Astrocyte of the hippocampus (primary cell): Measurements from ENCODE around the gene CD19.
"Not testable (repeated sequence)": the region's sequence is repeated elsewhere in the genome, so short reads cannot be mapped to it uniquely, and the experiment has no call there.

Source experiments
- DNase-seq: peaks from one replicate; pipeline ENCODE4 v3.0.0; 2011; ENCODE audit warnings: low read depth, low spot score

CD19 gene

DNA sequence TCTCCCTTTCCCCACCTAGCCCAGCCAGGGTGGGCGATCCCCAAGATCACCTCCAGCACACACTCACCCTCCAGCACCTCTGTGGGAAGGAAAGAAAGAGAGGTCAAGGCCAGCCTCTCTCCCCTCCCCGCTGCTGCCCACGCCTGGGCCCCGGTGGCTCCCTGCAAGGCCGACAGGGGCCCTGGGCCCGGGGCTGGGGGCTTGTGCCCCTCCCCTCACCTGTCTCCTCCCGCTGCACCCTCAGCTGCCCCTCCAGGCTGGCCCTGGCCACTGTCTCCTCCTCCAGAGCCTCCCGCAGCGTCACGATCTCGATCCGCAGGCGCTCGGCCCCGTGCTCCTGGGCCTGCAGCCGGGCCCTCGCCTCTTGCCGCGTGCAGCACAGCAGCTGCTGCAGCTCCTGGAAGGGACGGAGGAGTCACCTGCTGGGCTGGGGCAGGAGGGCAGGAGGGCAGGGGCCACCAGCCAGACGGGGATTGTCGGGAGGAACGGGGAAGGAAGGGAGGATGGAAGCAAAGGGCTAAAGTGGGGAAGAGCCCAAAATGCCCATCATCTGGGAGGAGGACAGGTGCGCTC lies 25.9 kb upstream of the CD19 start:
- DNase-seq, result no peak

- DNase-seq, result no peak
Observed at GRCh38 chr16:28910086-28911031, 21.4 kb upstream of the CD19 start.

DNA sequence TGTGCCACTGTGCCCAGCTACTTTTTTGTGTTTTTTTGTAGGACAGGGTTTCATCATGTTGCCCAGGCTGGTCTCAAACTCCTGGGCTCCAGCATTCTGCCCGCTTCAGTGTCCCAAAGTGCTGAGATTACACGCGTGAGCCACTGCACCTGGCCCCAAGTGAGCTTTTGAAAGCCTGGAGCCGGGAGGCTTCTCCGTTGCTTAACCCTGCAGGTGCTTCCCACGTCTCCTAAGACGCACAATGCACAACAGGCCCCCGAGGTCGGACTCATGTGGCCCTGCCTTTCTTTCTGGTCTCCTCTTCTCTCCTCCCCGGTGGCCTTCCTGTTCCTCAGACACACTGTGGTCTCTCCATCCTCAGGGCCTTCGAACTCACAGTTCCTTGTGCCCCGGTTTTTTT lies 19.2 kb upstream of the CD19 start:
- no peak for DNase-seq

- no peak for DNase-seq
Observed at GRCh38 chr16:28913946-28914724, 17.6 kb upstream of the CD19 start.

DNA sequence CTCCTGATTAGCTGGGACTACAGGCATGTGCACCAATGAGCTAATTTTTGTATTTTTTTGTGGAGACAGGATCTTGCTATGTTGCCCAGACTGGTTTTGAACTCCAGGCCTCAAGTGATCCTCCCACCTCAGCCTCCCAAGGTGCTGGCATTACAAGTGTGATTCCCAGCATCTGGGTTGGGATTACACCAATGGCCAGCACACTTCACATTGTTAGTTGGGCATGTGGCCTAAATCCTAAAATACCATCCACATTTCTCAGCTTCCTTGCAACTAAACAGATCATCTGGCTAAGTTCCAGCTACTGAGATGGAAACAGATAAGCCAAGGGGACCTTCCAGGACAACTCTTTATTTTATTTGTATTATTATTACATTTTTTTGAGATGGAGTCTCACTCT lies 16.6 kb upstream of the CD19 start:
- DNase-seq, result peak; percentile 29

GRCh38 chr16:28917095-28917494 lies 14.7 kb upstream of the CD19 start:
- DNase-seq, result no peak

DNA sequence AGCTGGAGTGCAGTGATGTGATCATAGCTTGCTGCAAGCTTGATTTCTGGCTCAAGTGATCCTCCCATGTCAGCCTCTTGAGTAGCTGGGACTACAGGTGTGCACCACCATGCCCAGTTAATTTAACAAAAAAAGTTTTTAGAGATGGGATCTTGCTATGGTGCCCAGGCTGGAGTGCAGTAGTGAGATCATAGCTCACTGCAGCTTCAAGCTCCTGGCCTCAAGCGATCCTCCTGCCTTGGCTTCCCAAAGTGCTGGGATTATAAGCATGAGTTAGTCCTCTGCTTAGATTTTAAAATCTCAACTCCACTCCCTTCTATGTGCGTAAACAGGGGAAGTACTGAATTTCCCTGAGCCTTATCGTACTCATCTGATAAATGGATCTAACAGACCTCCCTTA lies 13.1 kb upstream of the CD19 start:
- no peak for DNase-seq

GRCh38 chr16:28923231-28923587 lies 8.6 kb upstream of the CD19 start:
- no peak for DNase-seq

- DNase-seq, result no peak
Observed at GRCh38 chr16:28923652-28924398, 7.9 kb upstream of the CD19 start.

- no peak for DNase-seq
Observed at GRCh38 chr16:28924399-28924761, 7.4 kb upstream of the CD19 start.

- DNase-seq, result peak; percentile 96
Observed at GRCh38 chr16:28924762-28925385, 6.9 kb upstream of the CD19 start, which contains the start of gene RABEP2. Gene RABEP2, minus strand, starts transcription at chr16:28925238. Its CDS starts 75 bp downstream, at chr16:28925163.

DNA sequence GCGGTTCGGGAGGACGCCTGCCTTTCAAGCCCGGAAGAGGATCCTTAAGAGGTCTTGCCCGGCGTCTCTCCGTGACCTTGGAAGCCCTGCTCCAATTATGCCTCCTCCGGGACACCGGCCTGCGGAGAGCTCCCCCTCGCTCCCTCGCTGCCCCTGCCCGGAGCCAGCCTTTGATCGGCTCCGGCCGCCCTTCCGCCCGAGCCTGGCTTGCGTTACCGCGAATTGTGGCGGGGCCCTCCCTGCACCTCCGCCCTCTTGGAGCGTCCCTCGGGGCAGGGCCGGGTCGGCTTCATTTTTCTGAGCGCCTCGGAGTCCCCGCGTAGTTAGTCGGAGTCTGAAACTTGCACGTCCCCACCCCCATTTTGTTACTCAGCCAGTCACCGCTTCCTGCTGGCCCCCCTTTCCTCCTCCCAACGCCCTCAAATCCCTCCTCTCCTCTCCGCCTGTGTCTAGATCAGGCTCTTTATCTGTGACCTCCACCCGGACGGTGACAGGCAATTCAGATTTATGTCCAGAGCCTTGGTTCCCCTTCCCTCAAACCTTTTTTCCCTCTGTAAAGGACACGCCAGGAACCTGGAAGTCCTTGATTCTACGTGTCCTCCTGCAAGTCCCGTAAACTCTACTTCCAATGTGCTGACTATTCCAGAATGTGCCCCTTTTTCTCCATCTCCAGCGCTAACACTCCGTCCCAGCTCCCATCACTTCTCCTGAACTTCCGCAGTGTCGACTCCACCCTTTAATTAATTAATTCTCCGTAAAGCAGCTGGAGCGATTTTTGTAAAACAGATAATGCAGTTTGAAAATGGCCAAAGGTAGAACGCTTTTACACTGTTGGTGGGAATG lies 6.2 kb upstream of the CD19 start:
- peak; percentile 82 for DNase-seq

GRCh38 chr16:28926284-28926683 lies 5.5 kb upstream of the CD19 start:
- not testable (repeated sequence) for DNase-seq

GRCh38 chr16:28927815-28928214 lies 4.0 kb upstream of the CD19 start:
- no peak for DNase-seq

GRCh38 chr16:28930203-28930602 lies 1.6 kb upstream of the CD19 start:
- DNase-seq, result no peak

GRCh38 chr16:28930652-28931051 lies 1.1 kb upstream of the CD19 start:
- no peak for DNase-seq

DNA sequence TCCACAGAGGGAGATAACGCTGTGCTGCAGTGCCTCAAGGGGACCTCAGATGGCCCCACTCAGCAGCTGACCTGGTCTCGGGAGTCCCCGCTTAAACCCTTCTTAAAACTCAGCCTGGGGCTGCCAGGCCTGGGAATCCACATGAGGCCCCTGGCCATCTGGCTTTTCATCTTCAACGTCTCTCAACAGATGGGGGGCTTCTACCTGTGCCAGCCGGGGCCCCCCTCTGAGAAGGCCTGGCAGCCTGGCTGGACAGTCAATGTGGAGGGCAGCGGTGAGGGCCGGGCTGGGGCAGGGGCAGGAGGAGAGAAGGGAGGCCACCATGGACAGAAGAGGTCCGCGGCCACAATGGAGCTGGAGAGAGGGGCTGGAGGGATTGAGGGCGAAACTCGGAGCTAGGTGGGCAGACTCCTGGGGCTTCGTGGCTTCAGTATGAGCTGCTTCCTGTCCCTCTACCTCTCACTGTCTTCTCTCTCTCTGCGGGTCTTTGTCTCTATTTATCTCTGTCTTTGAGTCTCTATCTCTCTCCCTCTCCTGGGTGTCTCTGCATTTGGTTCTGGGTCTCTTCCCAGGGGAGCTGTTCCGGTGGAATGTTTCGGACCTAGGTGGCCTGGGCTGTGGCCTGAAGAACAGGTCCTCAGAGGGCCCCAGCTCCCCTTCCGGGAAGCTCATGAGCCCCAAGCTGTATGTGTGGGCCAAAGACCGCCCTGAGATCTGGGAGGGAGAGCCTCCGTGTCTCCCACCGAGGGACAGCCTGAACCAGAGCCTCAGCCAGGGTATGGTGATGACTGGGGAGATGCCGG lies 769 bp downstream of the CD19 start:
- DNase-seq, result no peak

GRCh38 chr16:28933171-28933570 lies 1.4 kb downstream of the CD19 start:
- no peak for DNase-seq

GRCh38 chr16:28935346-28935745 lies 3.6 kb downstream of the CD19 start:
- DNase-seq, result no peak
